A549 (cell line): Measurements from ENCODE around the gene ADD3.

Experiments
- CHD2 ChIP-seq: fragments of 150-350 bp; IDR thresholded peaks from 2 replicates; pipeline ENCODE4 v1.6.1; 2014; ENCODE audit warnings: low read length; ENCODE audit not compliant: partially characterized antibody
- EP300 ChIP-seq, 2 experiments: fragments of >200 bp; sonication (Bioruptor Twin); formaldehyde crosslinking; IDR thresholded peaks; 2 replicates in 1 of 2; 3 replicates in 1 of 2; pipeline ENCODE4 v1.6.1; 2016 to 2017
- KDM5A ChIP-seq: fragments of 200-600 bp; sonication (generic); IDR thresholded peaks from 2 replicates; pipeline ENCODE4 v1.6.1; 2016; ENCODE audit warnings: antibody characterized with exemption, mild to moderate bottlenecking
- MYC ChIP-seq: IDR thresholded peaks from 2 replicates; pipeline ENCODE4 v1.6.1; 2012; ENCODE audit warnings: mild to moderate bottlenecking, inconsistent platforms, low read length, improper control_type of control experiment, borderline replicate concordance
- POLR2A ChIP-seq: IDR thresholded peaks from 2 replicates; pipeline ENCODE4 v1.6.1; 2012; ENCODE audit warnings: mild to moderate bottlenecking, low read length
- POLR2AphosphoS2 ChIP-seq: conservative IDR thresholded peaks from 2 replicates; pipeline ENCODE4 v1.6.1; 2012; ENCODE audit warnings: low read length, improper control_type of control experiment, inconsistent platforms
- RFX5 ChIP-seq: fragments of 450-650 bp; IDR thresholded peaks from 2 replicates; pipeline ENCODE4 v1.7.1; 2014; ENCODE audit warnings: antibody characterized with exemption, mild to moderate bottlenecking, moderate library complexity
- SMC3 ChIP-seq: fragments of >200 bp; sonication (Bioruptor Twin); formaldehyde crosslinking; IDR thresholded peaks from 3 replicates; pipeline ENCODE4 v1.6.1; 2018; ENCODE audit warnings: inconsistent platforms
- SREBF2 ChIP-seq: fragments of 450-650 bp; IDR thresholded peaks from 2 replicates; pipeline ENCODE4 v1.6.1; 2014; ENCODE audit warnings: mild to moderate bottlenecking, moderate library complexity
- ZFP36 ChIP-seq: fragments of 450-650 bp; IDR thresholded peaks from 2 replicates; pipeline ENCODE4 v1.6.1; 2014; ENCODE audit warnings: borderline replicate concordance; ENCODE audit not compliant: partially characterized antibody
- TF ChIP-seq, protein P1 (sequence below): fragments of 250-450 bp; sonication (Bioruptor Pico); IDR thresholded peaks from 2 replicates; pipeline ENCODE4 v1.5.0; 2021; ENCODE audit warnings: mild to moderate bottlenecking, moderate library complexity, borderline replicate concordance
- TF ChIP-seq, protein P2 (sequence below): fragments of >200 bp; sonication (Bioruptor Twin); formaldehyde crosslinking; IDR thresholded peaks from 3 replicates; pipeline ENCODE4 v1.5.1; 2016
- TF ChIP-seq, protein P3 (sequence below): fragments of 200-600 bp; sonication (generic); IDR thresholded peaks from 2 replicates; pipeline ENCODE4 v1.6.1; 2016; ENCODE audit warnings: antibody characterized with exemption, mild to moderate bottlenecking, moderate library complexity

DNA sequence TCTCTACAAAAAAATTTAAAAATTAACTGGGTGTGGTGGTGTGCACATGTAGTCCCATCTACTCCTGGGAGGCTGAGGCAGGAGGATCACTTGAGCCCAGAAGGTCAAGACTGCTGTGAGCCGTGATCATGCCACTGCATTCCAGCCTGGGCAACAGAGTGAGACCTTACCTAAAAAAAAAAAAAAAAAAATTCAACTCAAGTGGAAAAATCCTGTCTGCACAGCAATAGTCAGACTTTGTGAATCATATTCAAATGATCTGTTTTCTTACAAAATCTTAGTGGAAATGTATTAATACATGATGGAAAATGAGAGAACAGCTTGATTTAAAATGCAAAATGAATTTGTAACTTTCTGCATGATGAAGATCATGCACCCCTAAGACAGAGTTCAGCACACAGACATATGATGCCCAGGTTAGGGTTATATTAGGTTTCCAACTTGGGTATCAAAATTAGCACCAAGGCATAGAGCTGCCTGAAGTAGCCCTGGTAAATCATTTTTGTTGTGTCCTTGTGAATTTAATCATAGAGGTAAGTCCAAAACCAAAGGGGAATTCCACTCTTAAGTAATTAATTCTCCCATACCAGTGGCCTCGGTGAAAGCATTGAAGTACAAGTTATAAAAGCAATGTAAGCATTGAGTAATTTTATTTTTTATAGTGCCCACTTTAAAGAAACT lies 93.8 kb downstream of the ADD3 start:
- TF ChIP-seq RFX5 (no peak), SREBF2 (no peak), CHD2 (no peak), ZFP36 (no peak), SMC3 (no peak), POLR2AphosphoS2 (no peak), POLR2A (no peak), MYC (no peak), KDM5A (no peak), EP300 (IDR thresholded peaks at IDR 0.05) (no peak)
- TF ChIP-seq, protein P1, sequence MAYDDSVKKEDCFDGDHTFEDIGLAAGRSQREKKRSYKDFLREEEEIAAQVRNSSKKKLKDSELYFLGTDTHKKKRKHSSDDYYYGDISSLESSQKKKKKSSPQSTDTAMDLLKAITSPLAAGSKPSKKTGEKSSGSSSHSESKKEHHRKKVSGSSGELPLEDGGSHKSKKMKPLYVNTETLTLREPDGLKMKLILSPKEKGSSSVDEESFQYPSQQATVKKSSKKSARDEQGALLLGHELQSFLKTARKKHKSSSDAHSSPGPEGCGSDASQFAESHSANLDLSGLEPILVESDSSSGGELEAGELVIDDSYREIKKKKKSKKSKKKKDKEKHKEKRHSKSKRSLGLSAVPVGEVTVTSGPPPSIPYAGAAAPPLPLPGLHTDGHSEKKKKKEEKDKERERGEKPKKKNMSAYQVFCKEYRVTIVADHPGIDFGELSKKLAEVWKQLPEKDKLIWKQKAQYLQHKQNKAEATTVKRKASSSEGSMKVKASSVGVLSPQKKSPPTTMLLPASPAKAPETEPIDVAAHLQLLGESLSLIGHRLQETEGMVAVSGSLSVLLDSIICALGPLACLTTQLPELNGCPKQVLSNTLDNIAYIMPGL (CRISPR knock-in tag): no peak
- TF ChIP-seq, protein P2, sequence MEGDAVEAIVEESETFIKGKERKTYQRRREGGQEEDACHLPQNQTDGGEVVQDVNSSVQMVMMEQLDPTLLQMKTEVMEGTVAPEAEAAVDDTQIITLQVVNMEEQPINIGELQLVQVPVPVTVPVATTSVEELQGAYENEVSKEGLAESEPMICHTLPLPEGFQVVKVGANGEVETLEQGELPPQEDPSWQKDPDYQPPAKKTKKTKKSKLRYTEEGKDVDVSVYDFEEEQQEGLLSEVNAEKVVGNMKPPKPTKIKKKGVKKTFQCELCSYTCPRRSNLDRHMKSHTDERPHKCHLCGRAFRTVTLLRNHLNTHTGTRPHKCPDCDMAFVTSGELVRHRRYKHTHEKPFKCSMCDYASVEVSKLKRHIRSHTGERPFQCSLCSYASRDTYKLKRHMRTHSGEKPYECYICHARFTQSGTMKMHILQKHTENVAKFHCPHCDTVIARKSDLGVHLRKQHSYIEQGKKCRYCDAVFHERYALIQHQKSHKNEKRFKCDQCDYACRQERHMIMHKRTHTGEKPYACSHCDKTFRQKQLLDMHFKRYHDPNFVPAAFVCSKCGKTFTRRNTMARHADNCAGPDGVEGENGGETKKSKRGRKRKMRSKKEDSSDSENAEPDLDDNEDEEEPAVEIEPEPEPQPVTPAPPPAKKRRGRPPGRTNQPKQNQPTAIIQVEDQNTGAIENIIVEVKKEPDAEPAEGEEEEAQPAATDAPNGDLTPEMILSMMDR: no peak
- TF ChIP-seq, protein P3, sequence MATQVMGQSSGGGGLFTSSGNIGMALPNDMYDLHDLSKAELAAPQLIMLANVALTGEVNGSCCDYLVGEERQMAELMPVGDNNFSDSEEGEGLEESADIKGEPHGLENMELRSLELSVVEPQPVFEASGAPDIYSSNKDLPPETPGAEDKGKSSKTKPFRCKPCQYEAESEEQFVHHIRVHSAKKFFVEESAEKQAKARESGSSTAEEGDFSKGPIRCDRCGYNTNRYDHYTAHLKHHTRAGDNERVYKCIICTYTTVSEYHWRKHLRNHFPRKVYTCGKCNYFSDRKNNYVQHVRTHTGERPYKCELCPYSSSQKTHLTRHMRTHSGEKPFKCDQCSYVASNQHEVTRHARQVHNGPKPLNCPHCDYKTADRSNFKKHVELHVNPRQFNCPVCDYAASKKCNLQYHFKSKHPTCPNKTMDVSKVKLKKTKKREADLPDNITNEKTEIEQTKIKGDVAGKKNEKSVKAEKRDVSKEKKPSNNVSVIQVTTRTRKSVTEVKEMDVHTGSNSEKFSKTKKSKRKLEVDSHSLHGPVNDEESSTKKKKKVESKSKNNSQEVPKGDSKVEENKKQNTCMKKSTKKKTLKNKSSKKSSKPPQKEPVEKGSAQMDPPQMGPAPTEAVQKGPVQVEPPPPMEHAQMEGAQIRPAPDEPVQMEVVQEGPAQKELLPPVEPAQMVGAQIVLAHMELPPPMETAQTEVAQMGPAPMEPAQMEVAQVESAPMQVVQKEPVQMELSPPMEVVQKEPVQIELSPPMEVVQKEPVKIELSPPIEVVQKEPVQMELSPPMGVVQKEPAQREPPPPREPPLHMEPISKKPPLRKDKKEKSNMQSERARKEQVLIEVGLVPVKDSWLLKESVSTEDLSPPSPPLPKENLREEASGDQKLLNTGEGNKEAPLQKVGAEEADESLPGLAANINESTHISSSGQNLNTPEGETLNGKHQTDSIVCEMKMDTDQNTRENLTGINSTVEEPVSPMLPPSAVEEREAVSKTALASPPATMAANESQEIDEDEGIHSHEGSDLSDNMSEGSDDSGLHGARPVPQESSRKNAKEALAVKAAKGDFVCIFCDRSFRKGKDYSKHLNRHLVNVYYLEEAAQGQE: no peak
